Activated CD4-positive, alpha-beta T cell treated with anti-CD3 and anti-CD28 coated beads, Interleukin-2, Interleukin-6, amounts not matched to agents 100 ng/mL and 50 ng/mL, durations not matched to agents 16 hours and 8 hours (primary cell): ENCODE results near the gene SYT6.

Source experiments
- DNase-seq: peaks from one replicate; pipeline ENCODE4 v3.0.0-alpha.2; 2020

The SYT6 gene

GRCh38 chr1:114153261-114154145, at the start of gene SYT6:
SYT6 (minus strand) TSS chr1:114153869; CDS start chr1:114153772, 97 bp downstream.
- DNase-seq = no peak

- DNase-seq = no peak
Observed at GRCh38 chr1:114201486-114201885, 47.8 kb upstream of the SYT6 start.

- no peak for DNase-seq
Observed at GRCh38 chr1:114199017-114199594, 45.4 kb upstream of the SYT6 start.

- DNase-seq = no peak
Observed at GRCh38 chr1:114196992-114197907, 43.6 kb upstream of the SYT6 start.

- no peak for DNase-seq
Observed at GRCh38 chr1:114195819-114196218, 42.1 kb upstream of the SYT6 start.

- no peak for DNase-seq
Observed at GRCh38 chr1:114192328-114192727, 38.7 kb upstream of the SYT6 start.

GRCh38 chr1:114189398-114189797, 35.7 kb upstream of the SYT6 start:
- no peak for DNase-seq

GRCh38 chr1:114181356-114181755, 27.7 kb upstream of the SYT6 start:
- DNase-seq = no peak

GRCh38 chr1:114180742-114181141, 27.1 kb upstream of the SYT6 start:
- DNase-seq = no peak

GRCh38 chr1:114178936-114179335, 25.3 kb upstream of the SYT6 start:
- no peak for DNase-seq

GRCh38 chr1:114177282-114177681, 23.6 kb upstream of the SYT6 start:
- no peak for DNase-seq

- no peak for DNase-seq
Observed at GRCh38 chr1:114176366-114176765, 22.7 kb upstream of the SYT6 start.

GRCh38 chr1:114173680-114174079, 20.0 kb upstream of the SYT6 start:
- DNase-seq = no peak

GRCh38 chr1:114169509-114169908, 15.8 kb upstream of the SYT6 start:
- DNase-seq = no peak

- DNase-seq = no peak
Observed at GRCh38 chr1:114167226-114167625, 13.6 kb upstream of the SYT6 start.

- DNase-seq = peak; percentile 6
Observed at GRCh38 chr1:114164840-114165543, 11.3 kb upstream of the SYT6 start.

GRCh38 chr1:114159941-114160340, 6.3 kb upstream of the SYT6 start:
- no peak for DNase-seq

- no peak for DNase-seq
Observed at GRCh38 chr1:114157275-114157660, 3.6 kb upstream of the SYT6 start.

GRCh38 chr1:114156538-114157274, 3.0 kb upstream of the SYT6 start:
- DNase-seq = no peak

GRCh38 chr1:114155706-114156105, 2.0 kb upstream of the SYT6 start:
- DNase-seq = no peak

GRCh38 chr1:114154963-114155322, 1.3 kb upstream of the SYT6 start:
- no peak for DNase-seq
